UCSD-AML1 (cell line): ENCODE measurements around the gene MAJIN.

Source experiments
- DNase-seq: peaks from one replicate; lab custom pipeline; 2025; ENCODE audit not compliant: unreplicated experiment; lab: John Stamatoyannopoulos, UW

The MAJIN gene

GRCh38 chr11:64893194-64894069 is 78.5 kb downstream of the MAJIN start:
- no peak for DNase-seq

- DNase-seq = no peak
These were observed 79.1 kb downstream of the MAJIN start for GRCh38 chr11:64892838-64893193.

- DNase-seq = no peak
These were observed 79.5 kb downstream of the MAJIN start for GRCh38 chr11:64892411-64892831.

GRCh38 chr11:64891880-64892279 is 80.0 kb downstream of the MAJIN start:
- DNase-seq = no peak

GRCh38 chr11:64891215-64891848 is 80.6 kb downstream of the MAJIN start:
- DNase-seq = no peak

GRCh38 chr11:64890522-64890939 is 81.4 kb downstream of the MAJIN start:
- DNase-seq = no peak

GRCh38 chr11:64888729-64889511 is 83.0 kb downstream of the MAJIN start:
- no peak for DNase-seq

- no peak for DNase-seq
These were observed 83.5 kb downstream of the MAJIN start for GRCh38 chr11:64888406-64888728.
